GM12878 (cell line): Measurements from ENCODE around the gene PANX2. TPM values are rescaled to one million over a fixed set of nuclear protein-coding genes. Genes with fewer than 3 reads are reported as not detected.
"Not testable (repeated sequence)": the region's sequence is repeated elsewhere in the genome, so short reads cannot be mapped to it uniquely, and the experiment has no call there.

ENCODE experiments used
- ATAC-seq: fragments of 200-7000 bp; cut with Tn5 transposase; 3 replicates; pipeline ENCODE4 v1.9.1; 2020; ENCODE audit warnings: mild to moderate bottlenecking, moderate library complexity
- BruUV-seq: library from RNA; stranded (reverse); fragments of 400-500 nt; replicated peaks from 2 replicates; lab custom pipeline; 2021; lab: Mats Ljungman, UMichigan
- CTCF ChIA-PET: fragments of 300-600 bp; sonication (Branson Sonifier 250); formaldehyde crosslinking; extraction: SDS; loops from one replicate; lab custom pipeline; 2021; ENCODE audit warnings: inconsistent platforms; lab: Yijun Ruan, JAX
- POLR2A ChIA-PET: fragments of 350-600 bp; formaldehyde crosslinking; extraction: SDS; loops from one replicate; lab custom pipeline; 2021; ENCODE audit warnings: inconsistent platforms; lab: Charles Lee
- RAD21 ChIA-PET: fragments of 300-600 bp; sonication (Branson Sonifier 250); formaldehyde crosslinking; loops from one replicate; lab custom pipeline; 2023; ENCODE audit warnings: antibody characterized with exemption; ENCODE audit not compliant: unreplicated experiment; lab: Charles Lee
- SMC1A ChIA-PET: fragments of 300-600 bp; sonication (Branson Sonifier 250); formaldehyde crosslinking; loops from one replicate; lab custom pipeline; 2023; ENCODE audit not compliant: unreplicated experiment, uncharacterized antibody; lab: Charles Lee
- DNase-seq: peaks from one replicate; pipeline ENCODE4 v3.0.0-alpha.2; 2011; ENCODE audit warnings: low read depth, low spot score
- FAIRE-seq: peaks from 3 replicates; lab custom pipeline; 2011; peaks lifted over from hg19 to GRCh38; lab: Jason Lieb, UNC
- H2AFZ ChIP-seq: 2 replicates; pipeline ENCODE4 v1.6.0; 2011; ENCODE audit warnings: low read depth, low read length, control low read depth; ENCODE audit not compliant: control insufficient read depth
- H3K27ac ChIP-seq: 2 replicates; pipeline ENCODE4 v1.5.1; 2011; ENCODE audit warnings: control low read depth; ENCODE audit not compliant: control insufficient read depth, insufficient read depth
- H3K27me3 ChIP-seq, 2 experiments: replicated peaks in 1 of 2; 2 replicates each; pipeline versions ENCODE4 v1.6.0 to v1.6.1; 2011; ENCODE audit warnings: low read length in 1 of 2; ENCODE audit not compliant: control insufficient read depth in 2 of 2, insufficient read depth in 2 of 2
- H3K36me3 ChIP-seq, 2 experiments: 2 replicates each; pipeline ENCODE4 v1.5.1; 2011; ENCODE audit warnings: low read length in 1 of 2; ENCODE audit not compliant: control insufficient read depth in 2 of 2, insufficient read depth in 2 of 2
- H3K4me1 ChIP-seq: 2 replicates; pipeline ENCODE4 v1.6.1; 2011; ENCODE audit warnings: mild to moderate bottlenecking, low read length, moderate library complexity, mixed read lengths; ENCODE audit not compliant: control insufficient read depth, insufficient read depth
- H3K4me2 ChIP-seq: 2 replicates; pipeline ENCODE4 v1.6.0; 2011; ENCODE audit warnings: control low read depth; ENCODE audit not compliant: control insufficient read depth, insufficient read depth
- H3K4me3 ChIP-seq: fragments of 200-600 bp; sonication (generic); 2 replicates; pipeline ENCODE4 v1.5.1; 2016
- H3K79me2 ChIP-seq: 2 replicates; pipeline ENCODE4 v1.6.0; 2011; ENCODE audit warnings: low read length; ENCODE audit not compliant: control insufficient read depth, insufficient read depth
- H3K9ac ChIP-seq: 2 replicates; pipeline ENCODE4 v1.8.0; 2011; ENCODE audit warnings: low read length, control low read depth, mixed read lengths; ENCODE audit not compliant: control insufficient read depth, insufficient read depth
- H3K9me3 ChIP-seq: replicated peaks from 3 replicates; pipeline ENCODE4 v1.5.1; 2011; ENCODE audit warnings: mild to moderate bottlenecking, low read length; ENCODE audit not compliant: control insufficient read depth, insufficient read depth
- H4K20me1 ChIP-seq: 2 replicates; pipeline ENCODE4 v1.6.0; 2011; ENCODE audit not compliant: control insufficient read depth, insufficient read depth
- KLF5 ChIP-seq: fragments of 450-650 bp; IDR thresholded peaks from 2 replicates; pipeline ENCODE4 v1.6.1; 2014; ENCODE audit warnings: mild to moderate bottlenecking; ENCODE audit not compliant: partially characterized antibody
- LARP7 ChIP-seq: fragments of 450-650 bp; IDR thresholded peaks from 2 replicates; pipeline ENCODE4 v1.6.1; 2017; ENCODE audit warnings: mild to moderate bottlenecking
- MEF2B ChIP-seq: fragments of 450-650 bp; IDR thresholded peaks from 2 replicates; pipeline ENCODE4 v1.6.1; 2018; ENCODE audit warnings: mild to moderate bottlenecking, moderate library complexity; ENCODE audit not compliant: partially characterized antibody, poor library complexity, severe bottlenecking
- RFX5 ChIP-seq: IDR thresholded peaks from 2 replicates; pipeline ENCODE4 v1.6.1; 2011; ENCODE audit warnings: low read depth, low read length, improper control_type of control experiment
- YY1 ChIP-seq: IDR thresholded peaks from 2 replicates; pipeline ENCODE4 v1.6.1; 2011; ENCODE audit warnings: low read depth, mild to moderate bottlenecking, low read length
- WGBS: methylation state at CpG from one replicate; pipeline ENCODE4 v1.1.6; 2016; ENCODE audit warnings: low lambda C conversion rate; ENCODE audit not compliant: insufficient replicate concordance, insufficient coverage; ENCODE audit errors: missing lambda C conversion rate; 5-methylcytosine and 5-hydroxymethylcytosine counted together
- in situ Hi-C: fragments of 300-500 bp; cut with MboI; formaldehyde crosslinking; loops from 9 replicates; pipeline ENCODE4 v1.14.3; 2018; ENCODE audit warnings: mixed read lengths
- intact Hi-C: fragments of 100-400 bp; cut with micrococcal nuclease; formaldehyde crosslinking; loops from one replicate; pipeline ENCODE4 v1.14.2; 2022; ENCODE audit not compliant: unreplicated experiment
- polyA plus RNA-seq, 11 experiments: library from polyadenylated mRNA; depleted of rRNA in 4 of 11; unstranded in 6 of 11; stranded (reverse) in 5 of 11; fragments of >200 nt; fragmentation: Nextera tagmentation in 4 of 11; fragmentation: Illumina TruSeq in 1 of 11; extraction: Ambion mirVana in 4 of 11; extraction: Trizol in 1 of 11; gene quantifications; 1 replicate in 1 of 11; 2 replicates in 10 of 11; pipeline versions ENCODE4 v1.2.1 to v1.2.3, GENCODE V29; 2011 to 2016; ENCODE audit warnings: inconsistent platforms in 2 of 11, missing spikeins in 2 of 11, low read depth in 1 of 11
- total RNA-seq, 4 experiments: library from RNA; depleted of rRNA in 3 of 4; stranded (reverse); fragments of >200 nt in 3 of 4; fragmentation: Illumina TruSeq in 1 of 4; extraction: Trizol in 1 of 4; gene quantifications; 2 replicates each; pipeline versions ENCODE4 v1.2.1 to v1.2.3, GENCODE V29; 2013 to 2021

PANX2 gene
- total and polyA plus RNA-seq, 10 of the 15 experiments (the other 5 are each of a cell fraction or from before 2014, with no cell fraction given), result 0.04 to 0.44 (median 0.17) TPM; not detected in 5

GRCh38 chr22:50147258-50148165 is 23.0 kb upstream of the PANX2 start:
- intact Hi-C loops, H3K9me3 ChIP-seq, BruUV-seq, H3K4me1 ChIP-seq, H3K36me3 ChIP-seq, ATAC-seq, H4K20me1 ChIP-seq, DNase-seq, H3K27me3 ChIP-seq, H3K79me2 ChIP-seq, H3K4me2 ChIP-seq, H3K9ac ChIP-seq, H3K4me3 ChIP-seq, H3K27ac ChIP-seq, FAIRE-seq, H2AFZ ChIP-seq: not testable (repeated sequence)
- SMC1A ChIA-PET, result interaction anchor here (0.8 to 1.5 kb wide), 2 partner anchors 54 to 79 kb away, joined by 3 read pairs; no protein-coding TSS in a partner anchor
- POLR2A ChIA-PET, result interaction anchor here (1.3 kb wide), 1 partner anchor 43 kb away, joined by 3 read pairs; no protein-coding TSS in a partner anchor
- 60% methylated on average over 13 of the region's 26 CpGs for WGBS
- in situ Hi-C loops, result loop anchor here (5.0 kb wide), 1 partner anchor 65 kb away; no protein-coding TSS in a partner anchor
- CTCF ChIA-PET, result interaction anchor here (0.7 to 2.4 kb wide), 8 partner anchors 56 to 90 kb away, joined by 3 to 15 read pairs (median 4); no protein-coding TSS in a partner anchor
- RAD21 ChIA-PET, result interaction anchor here (1.1 kb wide), 1 partner anchor 45 kb away, joined by 3 read pairs; no protein-coding TSS in a partner anchor

- H2AFZ ChIP-seq, result no peak overlapping the region
- ChIA-PET SMC1A (interaction anchor here (0.8 to 1.8 kb wide), 3 partner anchors 53 to 89 kb away, joined by 3 to 5 read pairs (median 3); no protein-coding TSS in a partner anchor), POLR2A (interaction anchor here (1.3 kb wide), 1 partner anchor 43 kb away, joined by 3 read pairs; no protein-coding TSS in a partner anchor), RAD21 (interaction anchor here (1.1 kb wide), 1 partner anchor 44 kb away, joined by 3 read pairs; no protein-coding TSS in a partner anchor), CTCF (interaction anchor here (1.3 to 2.4 kb wide), 7 partner anchors 54 to 89 kb away, joined by 3 to 15 read pairs (median 4); no protein-coding TSS in a partner anchor)
- no peaks in the 10 kb centered on the region for H3K36me3 ChIP-seq
- no peak overlapping the region for H3K27ac ChIP-seq
- no peak for TF ChIP-seq KLF5
- TF ChIP-seq RFX5, result no peak
- no peak for TF ChIP-seq YY1
- no peak for TF ChIP-seq MEF2B
- TF ChIP-seq LARP7, result no peak
- WGBS, result 43% methylated on average over 12 of the region's 12 CpGs
- H3K79me2 ChIP-seq, result no peaks in the 10 kb centered on the region
- no peak overlapping the region for H3K4me3 ChIP-seq
- H3K4me1 ChIP-seq, result no peaks in the 10 kb centered on the region
- H3K9me3 ChIP-seq, result no peaks in the 10 kb centered on the region
- BruUV-seq, result no TSS peak
- no peak for FAIRE-seq
- intact Hi-C loops (no loop called here), in situ Hi-C loops (loop anchor here (5.0 kb wide), 1 partner anchor 64 kb away; no protein-coding TSS in a partner anchor)
- no peaks in the 10 kb centered on the region for H4K20me1 ChIP-seq
- no peaks in the 10 kb centered on the region; a peak in 2 of 4 replicates for H3K27me3 ChIP-seq
- no peak for ATAC-seq
- H3K4me2 ChIP-seq, result no peak overlapping the region
- no peak for DNase-seq
- H3K9ac ChIP-seq, result no peak overlapping the region
These were observed 22.4 kb upstream of the PANX2 start for GRCh38 chr22:50148166-50148500.
